Measurements from ENCODE around the gene CPNE4.
"Not testable (repeated sequence)": the region's sequence is repeated elsewhere in the genome, so short reads cannot be mapped to it uniquely, and the experiment has no call there.

CPNE4 gene

DNA sequence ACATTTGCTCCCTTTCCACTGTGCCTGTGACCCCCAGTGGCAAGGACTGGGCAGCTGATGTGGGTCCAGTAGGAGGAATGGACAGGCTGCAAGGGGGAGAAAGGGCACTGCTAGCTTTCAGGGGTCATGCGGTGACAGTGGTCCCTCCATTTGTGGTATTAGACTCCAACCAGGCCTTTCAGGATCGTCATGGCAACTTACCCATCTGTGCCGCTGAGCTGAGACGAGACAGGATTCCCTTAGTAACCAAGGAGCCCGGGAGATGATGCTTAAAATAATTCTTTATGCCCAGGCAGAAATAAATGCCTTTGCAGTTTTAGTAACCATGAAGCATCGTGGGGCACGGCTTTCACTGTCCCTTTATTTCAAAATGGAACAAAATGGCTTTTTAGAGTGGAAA lies 516.1 kb downstream of the CPNE4 start:
- DNase-seq = no peak

DNA sequence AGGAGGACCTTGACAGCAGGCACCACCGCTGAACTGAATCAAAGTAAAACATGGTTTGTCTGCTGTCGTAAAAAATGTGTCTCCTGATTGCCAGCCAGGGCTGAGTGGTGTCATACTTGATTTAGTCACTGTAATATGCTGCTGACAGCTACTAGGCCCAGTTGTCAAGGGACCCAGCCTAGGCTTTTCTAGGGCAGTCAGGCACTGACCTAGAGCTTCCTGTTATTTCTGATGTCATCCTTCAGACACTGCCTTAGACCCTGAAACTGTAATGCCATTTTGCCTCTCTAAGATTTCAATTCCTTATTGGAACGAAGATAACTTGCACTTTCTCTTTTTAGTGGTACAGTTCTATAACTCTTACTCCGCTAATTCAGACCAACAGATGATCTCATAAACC lies 529.4 kb downstream of the CPNE4 start:
- DNase-seq = no peak

DNA sequence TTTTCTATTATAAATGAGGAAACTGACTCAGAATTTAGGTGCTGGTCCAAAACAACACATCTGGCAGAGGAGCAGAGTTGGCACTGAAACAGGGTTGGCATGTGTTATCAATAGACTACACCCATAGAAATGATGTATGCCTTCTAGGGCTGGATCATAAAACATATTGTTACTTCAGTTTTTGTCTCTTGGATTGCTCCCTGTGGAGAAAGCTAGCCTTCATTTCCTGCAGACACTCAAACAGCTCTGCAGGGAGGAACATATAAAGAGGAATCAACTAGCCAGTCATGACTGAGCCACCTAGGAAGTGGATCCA lies 531.5 kb downstream of the CPNE4 start:
- no peak for DNase-seq

DNA sequence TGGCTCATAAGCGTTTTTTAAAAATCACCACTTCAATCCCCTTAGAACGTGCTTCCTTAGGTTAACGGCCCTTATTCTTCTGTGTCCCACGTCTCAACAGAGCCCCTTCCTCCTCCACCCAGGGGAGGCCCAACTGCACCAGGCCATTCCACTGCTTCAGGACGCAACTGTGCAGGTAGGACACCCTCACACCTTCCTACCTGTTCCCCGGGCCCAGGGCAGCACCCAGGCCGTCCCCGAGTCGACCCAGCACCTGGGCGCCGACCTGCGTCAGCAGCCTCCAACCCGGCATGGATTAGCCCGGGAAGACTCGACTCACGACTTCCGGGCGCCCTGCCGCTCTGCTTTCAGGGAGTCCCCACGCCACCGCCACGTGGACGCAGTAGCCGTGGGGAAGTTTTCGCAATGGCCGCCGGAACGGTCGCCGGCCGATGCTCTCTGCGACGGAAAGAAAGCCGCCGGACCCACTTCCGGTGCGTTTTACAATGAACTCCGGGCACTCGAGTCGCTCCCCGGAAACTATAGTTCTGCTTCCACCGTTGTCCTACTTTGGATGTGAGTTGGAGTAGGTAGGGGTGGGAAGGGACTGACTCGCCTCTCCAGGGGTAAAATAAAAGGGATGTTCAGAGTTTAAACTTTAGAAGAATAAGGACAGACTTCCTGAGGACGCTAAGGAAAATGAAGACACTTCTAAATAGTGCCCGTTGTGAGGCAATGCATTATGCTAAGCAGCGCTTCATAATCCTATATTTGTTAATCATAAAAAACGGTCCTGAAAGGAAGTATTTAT lies 532.1 kb downstream of the CPNE4 start, which contains the start of gene MRPL3:
Gene MRPL3, minus strand, starts transcription at position 442 of the 790 bp plus-strand sequence. Its CDS starts 150 bp downstream, at position 292.
- DNase-seq = peak; percentile 74

DNA sequence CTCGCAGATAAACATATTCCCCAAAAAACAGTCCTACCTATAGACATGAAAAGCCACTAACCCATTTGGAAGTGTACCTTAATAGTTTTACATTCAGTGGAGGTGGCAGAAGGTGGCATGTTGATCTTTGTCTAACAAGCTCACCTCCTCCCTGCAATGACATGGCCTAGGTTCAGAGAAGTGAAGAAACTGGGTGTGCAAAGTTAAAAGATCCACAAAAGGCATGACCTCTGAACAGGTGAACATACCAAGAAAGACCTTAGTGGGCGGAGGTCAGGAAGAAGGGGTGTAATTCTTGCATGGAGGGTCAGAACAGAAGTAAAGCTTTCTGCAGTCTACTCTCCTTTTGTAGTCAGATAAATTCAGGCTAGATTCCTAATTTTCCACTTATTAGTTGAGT lies 532.9 kb downstream of the CPNE4 start:
- DNase-seq = no peak

DNA sequence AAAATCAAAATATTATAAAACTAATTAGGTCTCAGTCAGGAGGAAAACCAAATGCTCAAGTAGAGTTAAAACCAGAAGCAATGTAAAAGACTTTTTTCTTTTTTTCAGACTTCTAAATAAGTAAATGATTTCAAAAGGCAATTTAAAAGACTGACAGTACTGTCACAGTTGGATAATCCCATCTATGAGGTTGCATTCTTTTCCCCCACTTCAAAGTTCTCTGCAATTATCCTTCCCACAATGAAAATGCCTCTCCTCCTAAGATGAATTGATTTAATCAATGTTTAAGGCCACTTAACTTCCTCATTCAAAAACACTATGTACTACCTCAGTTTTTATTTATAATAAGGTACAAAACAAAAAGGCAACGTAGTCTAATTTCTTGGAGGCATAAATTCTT lies 540.1 kb downstream of the CPNE4 start:
- no peak for DNase-seq

DNA sequence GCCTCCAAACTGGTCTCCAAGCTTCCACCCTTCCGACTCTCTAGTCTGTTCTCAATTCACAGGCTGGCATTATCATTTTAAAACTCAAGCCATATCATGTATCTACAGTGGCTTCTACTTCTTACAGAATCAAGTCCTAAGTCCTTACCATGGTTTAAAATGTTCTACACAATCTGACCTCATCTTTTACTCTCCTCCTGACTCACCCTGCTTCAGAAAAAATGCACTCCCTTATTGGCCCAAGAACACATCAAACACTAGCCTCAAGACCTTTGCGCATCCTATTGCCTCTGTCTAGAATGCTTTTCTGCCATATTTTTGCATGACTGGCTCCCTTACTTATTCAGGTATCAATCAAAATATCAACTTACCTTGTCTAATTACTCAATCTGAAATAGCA lies 543.0 kb downstream of the CPNE4 start:
- DNase-seq = no peak

DNA sequence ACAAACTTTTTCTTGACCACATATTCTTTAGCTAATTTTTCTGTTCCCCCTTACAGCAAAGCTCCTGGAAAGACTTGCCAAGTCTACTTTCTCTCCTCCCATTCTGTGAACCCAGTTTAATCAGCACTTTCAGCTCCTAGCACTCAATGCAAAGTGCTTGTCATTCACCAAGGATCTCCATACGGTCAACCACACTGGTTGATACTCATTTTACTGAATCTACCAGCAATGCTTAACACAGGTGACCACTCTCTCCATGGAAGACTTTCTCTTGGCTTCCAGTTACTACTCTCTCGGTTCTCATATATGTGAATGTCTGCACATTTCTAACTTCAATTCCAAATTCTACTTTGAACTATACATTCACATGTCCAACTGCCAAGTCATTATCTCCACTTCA lies 543.7 kb downstream of the CPNE4 start:
- DNase-seq = no peak

DNA sequence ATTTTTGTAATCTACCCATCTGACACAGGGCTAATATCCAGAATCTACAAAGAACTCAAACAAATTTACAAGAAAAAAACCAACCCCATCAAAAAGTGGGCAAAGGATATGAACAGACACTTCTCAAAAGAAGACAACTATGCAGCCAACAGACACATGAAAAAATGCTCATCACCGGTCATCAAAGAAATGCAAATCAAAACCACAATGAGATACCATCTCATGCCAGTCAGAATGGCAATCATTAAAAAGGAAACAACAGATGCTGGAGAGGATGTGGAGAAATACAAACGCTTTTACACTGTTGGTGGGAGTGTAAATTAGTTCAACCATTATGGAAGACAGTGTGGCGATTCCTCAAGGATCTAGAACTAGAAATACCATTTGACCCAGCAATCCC lies 548.3 kb downstream of the CPNE4 start:
- not testable (repeated sequence) for DNase-seq

DNA sequence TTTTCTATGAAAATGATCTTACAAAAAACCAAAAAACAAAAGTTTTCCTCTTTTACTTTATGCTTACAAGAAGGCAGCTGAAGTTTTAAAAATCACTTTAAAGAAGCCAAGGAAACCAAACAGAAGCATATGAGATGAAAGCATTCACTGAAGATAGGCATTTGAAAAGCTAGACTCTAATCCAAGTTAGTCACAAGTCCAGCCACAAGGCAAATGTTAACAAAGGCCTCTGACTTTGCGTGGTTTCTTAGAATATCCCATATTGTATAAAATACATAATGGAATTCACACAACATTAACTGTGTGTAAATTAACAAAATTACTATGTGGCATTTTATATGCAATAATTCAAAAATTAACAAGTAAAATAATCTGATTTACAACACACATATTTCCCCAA lies 549.7 kb downstream of the CPNE4 start:
- DNase-seq = no peak

DNA sequence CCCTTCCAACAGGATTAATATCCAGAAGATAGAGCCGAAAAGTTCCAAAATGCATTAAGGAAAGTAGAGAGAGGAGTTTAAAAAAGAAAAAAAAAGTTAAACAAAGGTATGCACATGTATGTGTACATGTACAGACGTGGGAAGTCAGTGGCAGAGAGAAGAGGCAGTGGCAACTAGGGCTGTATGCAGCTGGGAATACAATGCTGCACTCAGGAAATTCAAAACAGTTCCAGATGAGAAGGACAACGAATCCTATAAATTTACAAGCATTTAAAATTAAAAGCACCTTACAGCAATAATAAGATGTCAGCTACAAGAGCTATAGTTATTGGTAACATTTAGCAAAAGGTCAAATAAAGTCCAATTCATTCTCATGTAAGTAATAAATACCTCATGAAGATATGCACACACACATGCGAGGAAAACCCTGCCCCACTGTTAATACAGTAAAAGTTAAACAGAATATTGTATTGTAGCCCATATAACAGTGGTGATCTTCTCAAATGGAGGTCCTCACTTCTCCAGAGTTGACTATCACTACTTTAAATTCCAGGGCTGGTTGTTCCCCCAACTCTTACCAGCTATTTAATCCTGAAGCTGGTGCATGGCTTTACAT lies 550.2 kb downstream of the CPNE4 start:
- no peak for DNase-seq

Measured in activated CD4-positive, alpha-beta T cell treated with anti-CD3 and anti-CD28 coated beads for 1 hour (primary cell).